Measurements from ENCODE around the gene TMEM134.

Gene TMEM134

DNA sequence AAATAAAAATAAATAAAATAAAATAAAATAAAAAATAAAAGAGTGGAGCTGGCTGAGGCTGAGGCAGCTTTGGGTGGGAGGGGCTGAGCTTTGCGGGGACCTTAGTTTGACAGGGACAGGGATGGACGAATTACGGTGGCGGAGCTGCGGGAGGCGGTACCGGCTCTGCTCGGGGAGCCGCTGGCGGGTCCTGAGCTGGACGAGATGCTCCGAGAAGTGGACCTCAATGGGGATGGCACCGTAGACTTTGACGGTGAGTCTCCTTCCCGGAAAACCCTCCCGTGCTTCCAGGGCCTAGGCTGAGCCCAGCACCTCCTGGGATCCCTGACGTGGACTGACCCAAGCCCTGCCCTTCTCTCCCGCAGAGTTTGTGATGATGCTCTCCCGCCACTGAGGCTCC lies 10.8 kb downstream of the TMEM134 start:
- DNase-seq (ENCODE audit: low read depth), result no peak

DNA sequence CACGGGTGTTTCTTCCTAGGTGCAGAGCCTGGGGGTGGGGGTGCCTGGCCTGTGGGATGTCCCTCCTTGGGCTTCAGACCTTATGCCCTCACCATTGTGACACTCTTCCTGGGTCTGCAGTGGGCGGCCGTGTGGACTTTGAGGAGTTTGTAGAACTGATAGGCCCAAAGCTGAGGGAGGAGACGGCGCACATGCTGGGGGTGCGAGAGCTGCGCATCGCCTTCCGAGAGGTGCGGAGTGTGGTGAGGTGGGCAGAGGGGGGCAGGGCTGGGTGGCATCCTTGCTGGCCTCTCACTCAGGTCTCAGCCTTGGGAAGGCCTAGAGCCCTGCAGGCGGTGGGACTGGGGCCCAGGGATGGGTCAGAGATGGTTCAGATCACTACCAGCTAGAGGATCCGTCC lies 11.6 kb downstream of the TMEM134 start:
- no peak for DNase-seq (ENCODE audit: low read depth)

DNA sequence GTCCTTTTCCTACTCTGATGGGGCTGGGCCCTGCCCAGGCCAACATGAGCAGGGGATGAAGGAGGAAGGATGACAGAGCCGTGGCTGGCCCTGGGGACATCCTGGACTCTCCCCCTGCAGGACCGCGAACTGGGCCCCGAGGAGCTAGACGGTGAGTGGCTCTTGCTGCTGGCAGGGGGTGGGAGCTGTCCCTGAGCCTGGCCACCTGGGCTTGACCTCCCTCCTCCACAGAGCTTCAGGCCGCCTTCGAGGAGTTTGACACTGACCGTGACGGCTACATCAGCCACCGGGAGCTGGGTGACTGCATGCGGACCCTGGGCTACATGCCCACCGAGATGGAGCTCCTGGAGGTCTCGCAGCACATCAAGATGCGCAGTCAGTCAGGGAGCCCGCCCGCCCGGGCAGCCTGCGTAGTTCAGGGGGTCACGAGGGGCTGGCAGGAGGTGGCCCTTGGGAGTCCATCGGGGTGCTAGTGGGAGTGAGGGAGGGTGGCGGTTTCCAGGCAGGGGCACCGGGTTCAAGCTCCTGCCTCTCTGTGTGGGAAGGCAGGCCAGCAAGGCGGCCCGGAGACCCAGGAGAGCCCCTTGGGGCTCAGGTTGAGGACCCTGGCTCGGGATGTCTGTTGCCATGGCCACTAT lies 12.9 kb downstream of the TMEM134 start:
- DNase-seq (ENCODE audit: low read depth), result no peak

DNA sequence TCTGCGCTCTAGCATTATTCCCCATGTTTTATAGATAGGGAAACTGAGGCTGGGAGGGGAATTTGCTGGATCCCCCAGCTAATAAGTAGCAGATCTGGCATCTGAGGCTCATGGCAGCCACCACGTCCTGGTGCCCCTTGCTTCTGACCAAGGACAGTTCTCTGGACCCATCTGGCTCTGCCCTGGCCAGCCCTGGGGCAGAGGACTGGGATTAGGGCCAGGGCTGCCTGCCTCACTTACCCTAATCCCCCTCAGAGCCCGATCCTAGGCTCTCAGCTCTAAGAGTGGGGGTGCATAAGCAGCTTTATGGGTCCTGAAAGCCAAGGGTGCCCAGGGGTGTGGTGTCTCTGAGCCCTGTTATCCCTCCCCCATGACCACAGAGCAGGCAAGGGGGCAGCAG lies 14.0 kb downstream of the TMEM134 start, which contains the start of gene CABP4:
TSS of gene CABP4 (plus strand) at position 301 of the 400 bp plus-strand sequence. CDS start at position 371, 70 bp downstream.
- DNase-seq (ENCODE audit: low read depth), result no peak

- no peak for DNase-seq (ENCODE audit: low read depth)
These were observed 15.0 kb downstream of the TMEM134 start for GRCh38 chr11:67453816-67454732.

- no peak for DNase-seq (ENCODE audit: low read depth)
These were observed 16.7 kb downstream of the TMEM134 start, which contains the start of gene GPR152 for GRCh38 chr11:67452141-67452952. Gene GPR152 (minus strand): TSS chr11:67452729. CDS start chr11:67452724, 5 bp downstream.

- DNase-seq (ENCODE audit: low read depth), result no peak
These were observed 17.4 kb downstream of the TMEM134 start for GRCh38 chr11:67451658-67451976.

GRCh38 chr11:67450796-67451657 lies 18.0 kb downstream of the TMEM134 start:
- no peak for DNase-seq (ENCODE audit: low read depth)

- no peak for DNase-seq (ENCODE audit: low read depth)
These were observed 19.8 kb downstream of the TMEM134 start for GRCh38 chr11:67449116-67449844.

GRCh38 chr11:67448220-67448609 lies 20.8 kb downstream of the TMEM134 start:
- no peak for DNase-seq (ENCODE audit: low read depth)

- DNase-seq (ENCODE audit: low read depth), result no peak
These were observed 23.5 kb downstream of the TMEM134 start for GRCh38 chr11:67445515-67445914.

GRCh38 chr11:67442504-67443404 lies 26.3 kb downstream of the TMEM134 start:
- DNase-seq (ENCODE audit: low read depth), result no peak

DNA sequence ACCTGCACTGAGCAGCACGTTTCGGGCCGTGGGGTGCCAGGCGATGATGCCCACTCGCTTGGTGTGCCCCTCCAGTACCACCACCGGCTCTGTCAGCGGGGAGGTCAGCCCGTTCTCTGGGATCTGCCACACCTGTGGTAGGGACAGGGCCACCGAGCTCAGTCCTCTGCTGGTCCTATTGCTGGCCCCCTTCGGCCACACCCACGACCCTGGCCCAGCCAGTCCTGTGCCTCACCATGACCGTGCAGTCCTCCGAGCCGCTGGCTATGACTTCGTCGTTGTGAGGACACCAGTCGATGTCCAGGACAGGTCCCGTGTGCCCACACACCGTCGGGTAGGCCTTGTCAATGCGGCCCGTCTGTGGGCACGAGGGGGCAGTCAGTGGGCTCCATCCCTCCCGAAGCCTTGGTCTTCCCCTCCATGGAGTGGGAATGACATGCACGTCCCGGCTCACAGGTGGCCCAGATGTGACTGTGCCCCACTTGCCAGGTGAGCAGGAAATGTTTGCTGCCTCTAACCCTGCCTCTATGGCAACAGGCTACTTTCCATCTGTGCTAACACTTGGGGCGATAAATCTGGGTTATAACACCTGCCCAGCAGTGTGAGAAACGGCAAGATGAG lies 27.2 kb downstream of the TMEM134 start:
- DNase-seq (ENCODE audit: low read depth), result no peak

DNA sequence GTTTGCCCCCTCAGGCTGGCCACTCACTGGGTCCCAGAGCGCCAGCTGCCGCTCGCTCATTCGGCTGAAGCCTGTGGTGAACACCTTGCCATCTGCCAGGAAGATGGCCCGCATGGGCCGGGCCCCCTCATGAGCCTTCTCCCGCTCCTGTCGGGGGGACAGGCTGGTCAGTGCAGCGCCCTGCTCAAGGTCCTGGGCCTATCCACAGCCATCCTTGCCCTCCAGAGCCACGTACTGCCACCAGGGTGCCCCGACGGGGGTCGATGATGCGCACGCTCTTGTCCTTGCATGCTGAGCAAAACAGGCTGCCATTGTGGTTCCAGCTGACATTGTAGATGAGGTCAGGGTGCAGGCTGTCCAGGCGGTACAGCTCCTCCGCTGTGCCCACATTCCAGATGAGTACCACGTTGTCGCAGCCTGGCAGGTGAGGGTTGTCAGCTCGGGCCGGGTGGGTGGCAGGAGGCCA lies 27.9 kb downstream of the TMEM134 start:
- DNase-seq (ENCODE audit: low read depth), result no peak

- DNase-seq (ENCODE audit: low read depth), result no peak
These were observed 28.6 kb downstream of the TMEM134 start for GRCh38 chr11:67440229-67441097.

GRCh38 chr11:67439321-67440228 lies 29.5 kb downstream of the TMEM134 start:
- DNase-seq (ENCODE audit: low read depth), result no peak

Data from stimulated activated CD8-positive, alpha-beta memory T cell treated with anti-CD3 and anti-CD28 coated beads, Interleukin-12 subunit alpha, Interleukin-12 subunit beta, amount 100 ng/mL, for 4 hours (primary cell).